Activated T-helper 1 cell treated with anti-CD3 and anti-CD28 coated beads, Interleukin-2, amount 50 U/mL, for 16 hours (primary cell): ENCODE data around the gene PDE4A.
A peak's percentile ranks its signal among the peaks of the same experiment; 100 is the strongest.
"Not testable (repeated sequence)": the region's sequence is repeated elsewhere in the genome, so short reads cannot be mapped to it uniquely, and the experiment has no call there.

Experiments used
- DNase-seq, 2 donors: peaks; one replicate each; pipeline ENCODE4 v3.0.0-alpha.2; 2020; ENCODE audit warnings: low read depth in 1 of 2, low spot score in 1 of 2

Gene PDE4A

DNA sequence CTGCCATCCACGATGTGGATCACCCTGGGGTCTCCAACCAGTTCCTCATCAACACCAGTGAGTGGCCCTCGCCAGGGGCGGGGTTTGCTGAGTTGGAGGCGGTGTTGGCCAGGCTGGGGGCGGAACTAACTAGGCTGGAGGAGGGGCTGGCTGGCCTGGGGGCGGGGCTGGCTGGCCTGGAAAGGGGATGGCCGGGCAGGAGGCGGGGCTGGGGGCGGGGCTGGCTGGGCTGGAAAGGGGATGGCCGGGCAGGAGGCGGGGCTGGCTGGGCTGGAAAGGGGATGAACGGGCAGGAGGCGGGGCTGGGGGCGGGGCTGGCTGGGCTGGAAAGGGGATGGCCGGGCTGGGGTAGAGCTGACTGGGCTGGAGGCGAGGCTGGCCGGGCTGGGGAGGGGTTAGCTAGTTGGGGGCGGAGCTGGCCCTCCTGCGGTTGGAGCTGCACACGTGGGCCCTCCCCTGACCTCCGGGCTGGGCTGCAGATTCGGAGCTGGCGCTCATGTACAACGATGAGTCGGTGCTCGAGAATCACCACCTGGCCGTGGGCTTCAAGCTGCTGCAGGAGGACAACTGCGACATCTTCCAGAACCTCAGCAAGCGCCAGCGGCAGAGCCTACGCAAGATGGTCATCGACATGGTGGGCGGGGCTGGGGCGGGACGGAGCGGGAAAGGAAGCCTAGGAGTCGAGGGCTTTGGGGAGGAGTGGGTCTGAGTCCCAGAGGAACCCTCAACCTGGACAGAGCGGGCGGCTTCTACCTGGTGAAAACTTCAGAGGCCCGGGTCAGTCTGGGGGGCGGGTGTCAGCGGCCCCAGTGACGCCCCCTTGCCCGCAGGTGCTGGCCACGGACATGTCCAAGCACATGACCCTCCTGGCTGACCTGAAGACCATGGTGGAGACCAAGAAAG, 41.0 kb downstream of the PDE4A start:
- peak; percentile 58 to 76 for DNase-seq

GRCh38 chr19:10462042-10462441, 41.7 kb downstream of the PDE4A start:
- not testable (repeated sequence) for DNase-seq

- no peak for DNase-seq
Observed at GRCh38 chr19:10462557-10462956, 42.2 kb downstream of the PDE4A start.

DNA sequence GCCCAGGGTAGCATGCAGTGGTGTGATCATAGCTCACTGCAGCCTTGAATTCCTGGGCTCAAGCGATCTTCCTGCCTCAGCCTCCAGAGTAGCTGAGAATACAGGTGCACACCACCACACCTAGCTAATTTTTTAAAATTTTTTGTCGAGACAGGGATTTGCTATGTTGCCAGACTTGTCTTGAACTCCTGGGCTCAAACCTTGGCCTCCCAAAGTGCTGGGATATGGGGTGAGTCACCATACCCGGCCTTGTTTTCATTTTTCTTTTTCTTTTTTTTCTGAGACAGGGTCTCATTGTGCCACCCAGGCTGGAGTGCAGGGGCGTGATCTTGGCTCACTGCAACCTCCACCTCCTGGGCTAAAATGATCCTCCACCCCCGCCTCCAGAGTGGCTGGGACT, 44.1 kb downstream of the PDE4A start:
- DNase-seq, result no peak

- DNase-seq, result no peak
Observed at GRCh38 chr19:10467104-10467706, 46.9 kb downstream of the PDE4A start.

GRCh38 chr19:10468133-10468532, 47.8 kb downstream of the PDE4A start:
- DNase-seq, result no peak

DNA sequence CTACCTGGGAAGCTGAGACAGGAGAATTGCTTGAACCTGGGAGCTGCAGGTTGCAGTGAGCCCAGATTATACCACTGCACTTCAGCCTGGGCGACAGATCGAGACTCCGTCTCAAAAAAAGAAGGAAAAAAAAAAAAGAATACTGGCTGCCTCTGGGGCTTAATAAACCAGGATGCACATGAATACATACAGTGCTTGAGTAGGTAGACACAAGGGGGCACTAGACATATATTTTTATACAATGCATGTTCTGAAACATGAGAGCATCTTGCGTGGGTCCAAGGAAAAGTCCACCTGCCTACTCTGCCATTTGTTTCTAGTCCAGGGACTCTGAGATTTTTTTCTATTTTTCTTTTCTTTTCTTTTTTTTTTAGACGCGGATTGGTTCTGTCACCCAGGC, 51.6 kb downstream of the PDE4A start:
- DNase-seq, result no peak

- DNase-seq, result no peak
Observed at GRCh38 chr19:10473192-10473591, 52.9 kb downstream of the PDE4A start.

- DNase-seq, result no peak
Observed at GRCh38 chr19:10474962-10475451, 54.7 kb downstream of the PDE4A start.

- DNase-seq, result no peak
Observed at GRCh38 chr19:10478476-10478875, 58.1 kb downstream of the PDE4A start.

- DNase-seq, result peak; percentile 74 to 84
Observed at GRCh38 chr19:10478903-10479384, 58.6 kb downstream of the PDE4A start.

- no peak for DNase-seq
Observed at GRCh38 chr19:10486551-10486950, 66.2 kb downstream of the PDE4A start.

- no peak for DNase-seq
Observed at GRCh38 chr19:10491472-10492047, 71.2 kb downstream of the PDE4A start.

DNA sequence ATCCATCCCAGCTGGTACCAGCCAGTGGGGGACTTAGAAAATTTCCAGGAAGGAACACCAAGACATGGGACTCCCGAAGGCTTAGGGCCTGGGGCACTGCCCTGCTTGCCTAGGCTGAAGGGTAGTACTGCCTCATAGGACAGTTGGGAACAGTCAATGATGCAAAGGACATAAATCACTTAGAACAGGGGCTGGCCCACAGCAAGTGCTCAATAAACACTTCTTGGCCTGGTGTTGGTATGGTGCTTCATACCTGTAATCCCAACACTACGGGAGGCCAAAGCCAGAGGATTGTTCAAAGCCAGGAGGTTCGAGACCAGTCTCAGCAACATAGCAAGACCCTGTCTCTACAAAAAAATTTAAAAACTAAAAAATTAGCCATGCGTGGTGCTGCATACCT, 77.0 kb downstream of the PDE4A start:
- DNase-seq, result no peak

- no peak for DNase-seq
Observed at GRCh38 chr19:10499550-10500246, 79.4 kb downstream of the PDE4A start.

DNA sequence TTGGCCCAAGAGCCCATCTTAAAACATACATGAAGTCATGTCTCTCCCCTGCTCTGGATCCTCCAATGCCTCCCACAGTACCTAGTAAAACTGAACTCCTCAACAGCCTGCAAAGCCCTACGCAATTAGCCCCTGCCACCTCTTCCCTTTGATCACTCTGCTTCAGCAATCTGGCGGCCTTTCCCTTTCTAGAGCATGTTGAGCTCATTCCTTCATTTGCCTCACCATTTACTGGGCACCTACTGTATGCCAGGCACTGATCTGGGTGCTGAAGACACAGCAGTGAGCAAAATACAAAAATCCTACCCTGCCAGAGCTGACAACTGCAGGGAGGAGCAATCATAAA, 79.9 kb downstream of the PDE4A start:
- no peak for DNase-seq

DNA sequence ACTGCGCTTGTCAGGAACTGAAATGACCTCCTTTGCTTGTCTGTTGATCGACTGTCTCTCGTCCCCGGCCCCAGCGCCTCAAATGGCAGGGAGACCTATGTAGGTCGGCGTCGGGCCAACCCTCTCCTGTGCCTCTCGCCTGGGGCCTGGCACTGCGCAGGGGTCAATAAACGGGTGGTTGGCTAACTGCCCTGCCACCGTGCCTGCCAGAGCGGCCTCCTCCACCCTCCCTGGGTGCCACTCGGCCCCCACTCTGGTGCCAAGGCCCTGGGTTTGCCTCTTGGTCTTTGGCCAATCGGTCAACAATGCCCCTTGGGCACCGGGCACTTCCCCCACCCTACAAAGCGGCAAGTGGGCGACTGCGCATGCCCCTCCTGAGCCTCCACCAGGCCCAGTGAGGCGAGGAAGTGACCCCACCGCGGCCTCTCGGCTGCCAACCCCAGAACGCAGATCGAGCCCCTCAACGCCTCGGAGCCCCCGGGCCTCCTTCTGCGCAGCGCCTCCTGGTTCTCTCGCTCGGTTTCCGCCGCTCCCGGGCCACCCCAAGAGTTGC, 81.7 kb downstream of the PDE4A start:
- peak in 1 of 2 donors; percentile 24 for DNase-seq

- DNase-seq, result peak; percentile 77 to 84
Observed at GRCh38 chr19:10502524-10503001, 82.2 kb downstream of the PDE4A start.

- DNase-seq, result peak in 1 of 2 donors; percentile 32
Observed at GRCh38 chr19:10503002-10503789, 82.9 kb downstream of the PDE4A start, which contains the start of gene KEAP1. Gene KEAP1 (minus strand): TSS chr19:10503356. CDS start chr19:10500033, 3,323 bp downstream.
